Activated CD4-positive, alpha-beta T cell treated with anti-CD3 and anti-CD28 coated beads, Interleukin-2, amount 10 ng/mL, durations not matched to agents 7 days and 5 days (primary cell): Measurements from ENCODE around the gene NPIPA2. TPM values are rescaled to one million over a fixed set of nuclear protein-coding genes. Genes with fewer than 3 reads are reported as not detected.
"Not testable (repeated sequence)": the region's sequence is repeated elsewhere in the genome, so short reads cannot be mapped to it uniquely, and the experiment has no call there.

Source experiments
- CTCF ChIA-PET: fragments of 350-600 bp; sonication (Branson Sonifier 250); formaldehyde crosslinking; loops from one replicate; lab custom pipeline; 2021; ENCODE audit warnings: antibody characterized with exemption; lab: Charles Lee
- POLR2A ChIA-PET: fragments of 350-600 bp; sonication (Branson Sonifier 250); formaldehyde crosslinking; loops from one replicate; lab custom pipeline; 2021; ENCODE audit warnings: antibody characterized with exemption; lab: Charles Lee
- DNase-seq: peaks from one replicate; pipeline ENCODE4 v3.0.0-alpha.2; 2020
- H3K27ac Mint-ChIP-seq: one replicate; pipeline ENCODE4 v1.8.0; 2021; ENCODE audit warnings: mild to moderate bottlenecking, moderate library complexity, mixed read lengths
- H3K27me3 Mint-ChIP-seq: one replicate; pipeline ENCODE4 v1.8.0; 2021; ENCODE audit warnings: mixed read lengths
- H3K36me3 Mint-ChIP-seq: one replicate; pipeline ENCODE4 v1.8.0; 2021; ENCODE audit warnings: low read depth, mixed read lengths
- H3K4me1 Mint-ChIP-seq: one replicate; pipeline ENCODE4 v1.8.0; 2021; ENCODE audit warnings: mixed read lengths
- H3K4me3 Mint-ChIP-seq: one replicate; pipeline ENCODE4 v1.8.0; 2021; ENCODE audit warnings: mild to moderate bottlenecking, moderate library complexity, mixed read lengths
- H3K9me3 Mint-ChIP-seq: one replicate; pipeline ENCODE4 v1.8.0; 2021; ENCODE audit warnings: mixed read lengths
- total RNA-seq, 2 experiments: library from RNA; stranded (reverse); gene quantifications; one replicate each; pipeline ENCODE4 v1.2.3, GENCODE V29; 2021

The NPIPA2 gene
- total RNA-seq, 2 experiments from 2014 or later, result 2.0 to 3.2 TPM

- H3K36me3 Mint-ChIP-seq, H3K4me1 Mint-ChIP-seq, H3K27me3 Mint-ChIP-seq, H3K27ac Mint-ChIP-seq, H3K9me3 Mint-ChIP-seq, H3K4me3 Mint-ChIP-seq, CTCF ChIA-PET, POLR2A ChIA-PET, DNase-seq: not testable (repeated sequence)
Observed at GRCh38 chr16:14789577-14789976, 47.2 kb downstream of the NPIPA2 start.

GRCh38 chr16:14790320-14790956 lies 48.1 kb downstream of the NPIPA2 start:
- CTCF ChIA-PET, H3K4me1 Mint-ChIP-seq, H3K27me3 Mint-ChIP-seq, H3K36me3 Mint-ChIP-seq, H3K9me3 Mint-ChIP-seq, POLR2A ChIA-PET, H3K27ac Mint-ChIP-seq, H3K4me3 Mint-ChIP-seq, DNase-seq: not testable (repeated sequence)

GRCh38 chr16:14792914-14793313 lies 50.6 kb downstream of the NPIPA2 start:
- H3K27ac Mint-ChIP-seq, H3K36me3 Mint-ChIP-seq, DNase-seq, H3K4me3 Mint-ChIP-seq, H3K4me1 Mint-ChIP-seq, H3K27me3 Mint-ChIP-seq, CTCF ChIA-PET, POLR2A ChIA-PET, H3K9me3 Mint-ChIP-seq: not testable (repeated sequence)

DNA sequence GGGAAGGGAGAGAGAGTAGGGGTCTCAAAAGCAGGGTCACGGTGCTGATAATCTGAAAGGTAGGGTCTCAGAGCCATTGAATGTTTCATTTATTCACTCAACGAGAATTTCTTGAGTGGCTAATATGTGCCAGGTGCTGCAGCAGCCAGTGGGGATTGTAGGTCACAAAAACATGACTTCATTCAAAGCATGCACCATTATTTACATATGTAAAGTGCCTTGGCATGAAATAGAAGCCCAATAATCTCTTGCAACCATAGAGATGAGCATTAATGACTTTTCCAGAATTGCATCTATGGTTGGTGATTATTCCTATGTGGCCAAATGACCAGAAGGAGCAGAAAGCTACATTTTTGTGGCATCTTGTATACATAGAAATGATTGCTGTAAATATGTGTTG lies 55.2 kb downstream of the NPIPA2 start:
- DNase-seq, POLR2A ChIA-PET, H3K4me3 Mint-ChIP-seq, H3K27ac Mint-ChIP-seq, CTCF ChIA-PET, H3K27me3 Mint-ChIP-seq, H3K9me3 Mint-ChIP-seq, H3K4me1 Mint-ChIP-seq, H3K36me3 Mint-ChIP-seq: not testable (repeated sequence)

GRCh38 chr16:14803577-14803976 lies 61.2 kb downstream of the NPIPA2 start:
- H3K4me3 Mint-ChIP-seq, H3K36me3 Mint-ChIP-seq, H3K27me3 Mint-ChIP-seq, H3K4me1 Mint-ChIP-seq, DNase-seq, POLR2A ChIA-PET, H3K27ac Mint-ChIP-seq, CTCF ChIA-PET, H3K9me3 Mint-ChIP-seq: not testable (repeated sequence)

DNA sequence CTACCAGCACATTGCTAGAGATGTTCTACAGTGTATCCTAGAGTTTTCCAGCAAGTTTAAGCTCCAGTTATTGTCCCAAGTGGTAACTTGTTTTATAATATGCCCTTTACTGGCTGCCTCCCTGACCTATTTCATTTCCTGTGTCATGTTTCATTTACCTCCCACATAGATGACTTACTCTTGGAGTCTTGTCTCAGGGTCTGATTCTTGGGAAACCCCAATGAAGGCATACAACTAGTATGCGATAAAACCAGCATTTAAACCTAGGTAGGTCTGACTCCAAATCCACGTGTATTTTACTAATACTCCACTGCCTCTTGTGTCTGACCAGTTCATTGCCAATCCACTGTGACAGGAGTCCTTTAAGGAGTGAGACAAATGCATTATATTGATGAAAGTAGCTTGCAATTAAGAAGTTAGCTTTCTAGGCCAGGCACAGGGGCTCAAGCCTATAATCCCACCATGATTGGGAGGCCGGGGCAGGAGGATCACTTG lies 64.9 kb downstream of the NPIPA2 start:
- CTCF ChIA-PET, result not testable (repeated sequence)

DNA sequence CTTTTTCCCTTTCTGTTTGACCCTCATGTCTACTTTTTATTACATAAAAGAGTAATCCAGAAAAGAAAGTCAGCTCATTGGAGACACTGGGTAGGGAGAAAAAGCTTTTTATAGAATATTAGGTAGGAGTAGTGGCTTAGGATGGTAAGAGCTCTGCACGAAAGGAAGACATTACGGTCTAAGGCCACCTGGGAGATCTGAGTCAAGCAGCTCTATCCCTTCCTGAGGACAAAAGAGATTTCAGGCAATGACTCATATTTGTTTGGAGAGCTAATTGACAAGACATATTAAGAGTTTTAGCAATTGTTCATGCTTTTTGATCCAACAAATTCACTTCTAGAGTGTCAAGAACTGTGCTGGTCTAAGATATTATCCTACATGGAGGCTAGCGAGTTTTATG lies 71.6 kb downstream of the NPIPA2 start:
- DNase-seq, H3K9me3 Mint-ChIP-seq, H3K27ac Mint-ChIP-seq, H3K4me1 Mint-ChIP-seq, CTCF ChIA-PET, H3K4me3 Mint-ChIP-seq, H3K27me3 Mint-ChIP-seq, H3K36me3 Mint-ChIP-seq, POLR2A ChIA-PET: not testable (repeated sequence)

More for the DNA sequence above, 64.9 kb downstream of the NPIPA2 start:
- H3K9me3 Mint-ChIP-seq, DNase-seq, H3K4me1 Mint-ChIP-seq, H3K4me3 Mint-ChIP-seq, POLR2A ChIA-PET, H3K27me3 Mint-ChIP-seq, H3K27ac Mint-ChIP-seq, H3K36me3 Mint-ChIP-seq: not testable (repeated sequence)

Other genes with a start within 250 kb of the NPIPA2 start
- gene PARN, start 112.3 kb upstream of the NPIPA2 start, total RNA-seq, result 10 to 100 TPM; 41.1 to 51.8 TPM
- gene BFAR, start 109.6 kb upstream of the NPIPA2 start, total RNA-seq, result 10 to 100 TPM; 62.0 to 68.3 TPM
- gene PLA2G10, start 48.2 kb upstream of the NPIPA2 start, total RNA-seq, result not detected
- 1 to 10 TPM; 1.8 to 3.1 TPM for gene NPIPA3, start 39.1 kb upstream of the NPIPA2 start, total RNA-seq
- gene NOMO1, start 91.2 kb downstream of the NPIPA2 start, total RNA-seq, result 10 to 100 TPM; 44.1 to 54.9 TPM
- 100 to 1,000 TPM; 104 to 112 TPM for gene NPIPA1, start 194.9 kb downstream of the NPIPA2 start, total RNA-seq
- gene PDXDC1, start 232.5 kb downstream of the NPIPA2 start, total RNA-seq, result 10 to 100 TPM; 49.2 to 53.3 TPM